HG02623 (cell line): Measurements from ENCODE around the gene KIF4B.
"Not testable (repeated sequence)": the region's sequence is repeated elsewhere in the genome, so short reads cannot be mapped to it uniquely, and the experiment has no call there.

Source experiments
- ATAC-seq: cut with Tn5 transposase; IDR thresholded peaks from one replicate; pipeline ENCODE4 v1.9.1; 2021; ENCODE audit warnings: moderate library complexity; ENCODE audit not compliant: unreplicated experiment

KIF4B gene, protein sequence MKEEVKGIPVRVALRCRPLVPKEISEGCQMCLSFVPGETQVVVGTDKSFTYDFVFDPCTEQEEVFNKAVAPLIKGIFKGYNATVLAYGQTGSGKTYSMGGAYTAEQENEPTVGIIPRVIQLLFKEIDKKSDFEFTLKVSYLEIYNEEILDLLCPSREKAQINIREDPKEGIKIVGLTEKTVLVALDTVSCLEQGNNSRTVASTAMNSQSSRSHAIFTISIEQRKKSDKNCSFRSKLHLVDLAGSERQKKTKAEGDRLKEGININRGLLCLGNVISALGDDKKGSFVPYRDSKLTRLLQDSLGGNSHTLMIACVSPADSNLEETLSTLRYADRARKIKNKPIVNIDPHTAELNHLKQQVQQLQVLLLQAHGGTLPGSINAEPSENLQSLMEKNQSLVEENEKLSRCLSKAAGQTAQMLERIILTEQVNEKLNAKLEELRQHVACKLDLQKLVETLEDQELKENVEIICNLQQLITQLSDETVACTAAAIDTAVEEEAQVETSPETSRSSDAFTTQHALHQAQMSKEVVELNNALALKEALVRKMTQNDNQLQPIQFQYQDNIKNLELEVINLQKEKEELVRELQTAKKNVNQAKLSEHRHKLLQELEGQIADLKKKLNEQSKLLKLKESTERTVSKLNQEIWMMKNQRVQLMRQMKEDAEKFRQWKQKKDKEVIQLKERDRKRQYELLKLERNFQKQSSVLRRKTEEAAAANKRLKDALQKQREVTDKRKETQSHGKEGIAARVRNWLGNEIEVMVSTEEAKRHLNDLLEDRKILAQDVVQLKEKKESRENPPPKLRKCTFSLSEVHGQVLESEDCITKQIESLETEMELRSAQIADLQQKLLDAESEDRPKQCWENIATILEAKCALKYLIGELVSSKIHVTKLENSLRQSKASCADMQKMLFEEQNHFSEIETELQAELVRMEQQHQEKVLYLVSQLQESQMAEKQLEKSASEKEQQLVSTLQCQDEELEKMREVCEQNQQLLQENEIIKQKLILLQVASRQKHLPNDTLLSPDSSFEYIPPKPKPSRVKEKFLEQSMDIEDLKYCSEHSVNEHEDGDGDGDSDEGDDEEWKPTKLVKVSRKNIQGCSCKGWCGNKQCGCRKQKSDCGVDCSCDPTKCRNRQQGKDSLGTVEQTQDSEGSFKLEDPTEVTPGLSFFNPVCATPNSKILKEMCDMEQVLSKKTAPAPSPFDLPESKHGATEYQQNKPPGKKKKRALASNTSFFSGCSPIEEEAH

GRCh38 chr5:155013526-155013925 is at the start of gene KIF4B:
TSS of gene KIF4B (plus strand) at chr5:155013755. CDS start at chr5:155013860, 105 bp downstream.
- no peak for ATAC-seq

GRCh38 chr5:154966081-154966841 is 47.3 kb upstream of the KIF4B start:
- no peak for ATAC-seq

- ATAC-seq: no peak
Observed at GRCh38 chr5:154966874-154967273, 46.7 kb upstream of the KIF4B start.

DNA sequence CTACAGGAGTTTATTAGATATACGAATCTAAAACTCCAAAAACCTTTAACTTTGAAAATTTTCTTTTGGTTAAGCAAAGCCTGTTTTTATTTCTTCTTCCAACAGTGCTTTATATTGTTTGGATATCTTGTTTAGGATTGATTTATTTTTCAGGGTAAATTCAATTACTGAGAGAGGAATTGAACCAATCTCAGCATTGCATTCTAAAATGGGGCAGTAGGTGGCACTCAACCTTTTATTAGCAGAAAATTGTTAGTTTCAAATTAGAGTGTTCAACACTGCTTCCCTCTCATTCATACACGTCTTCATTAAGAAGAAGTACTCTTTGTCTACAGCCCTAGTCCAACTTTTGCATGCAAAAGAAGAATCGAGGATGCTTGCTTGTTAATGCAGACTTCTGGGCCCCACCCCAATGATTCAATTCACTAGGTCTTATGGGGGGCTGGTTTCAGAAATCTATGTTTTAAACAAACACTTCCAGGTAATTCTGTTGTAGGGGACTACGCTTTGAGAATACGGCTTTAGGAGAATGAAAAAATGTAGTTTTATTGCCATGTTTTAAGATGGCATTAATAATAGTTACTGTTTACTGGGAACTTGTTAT is 46.0 kb upstream of the KIF4B start:
- no peak for ATAC-seq

- ATAC-seq: no peak
Observed at GRCh38 chr5:154968953-154969352, 44.6 kb upstream of the KIF4B start.

DNA sequence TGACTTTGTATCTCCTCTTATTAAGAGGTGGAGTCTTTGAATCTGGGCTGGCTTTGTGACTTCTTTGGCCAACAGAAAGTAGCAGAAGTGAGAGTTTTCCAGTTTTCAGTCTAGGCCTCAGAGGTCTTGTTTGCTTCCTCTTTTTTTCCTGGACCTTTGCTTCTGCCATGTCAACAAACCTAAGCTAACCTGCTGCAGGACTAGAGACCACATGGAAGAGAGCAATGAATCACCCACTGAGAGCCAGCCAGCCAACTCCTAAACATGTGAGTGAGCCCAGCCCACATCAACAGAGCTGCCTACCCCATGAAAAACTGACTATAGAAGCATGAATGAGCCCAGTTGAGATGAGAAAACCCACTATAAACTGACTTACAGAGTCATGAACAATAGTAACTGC is 42.8 kb upstream of the KIF4B start:
- no peak for ATAC-seq

- no peak for ATAC-seq
Observed at GRCh38 chr5:154971501-154971900, 42.1 kb upstream of the KIF4B start.

GRCh38 chr5:154972476-154973080 is 41.0 kb upstream of the KIF4B start:
- no peak for ATAC-seq

DNA sequence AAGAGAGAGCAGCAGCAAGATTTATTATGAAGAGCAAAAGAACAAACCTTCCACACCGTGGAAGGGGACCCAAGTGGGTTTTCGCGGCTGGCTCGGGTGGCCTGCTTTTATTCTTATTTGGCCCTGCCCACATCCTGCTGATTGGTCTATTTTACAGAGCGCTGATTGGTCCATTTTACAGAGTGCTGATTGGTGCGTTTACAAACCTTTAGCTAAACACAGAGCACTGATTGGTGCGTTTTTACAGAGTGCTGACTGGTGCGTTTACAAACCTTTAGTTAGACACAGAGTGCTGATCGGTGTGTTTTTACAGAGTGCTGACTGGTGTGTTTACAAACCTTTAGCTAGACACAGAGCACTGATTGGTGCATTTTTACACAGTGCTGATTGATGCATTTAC is 37.5 kb upstream of the KIF4B start:
- ATAC-seq: not testable (repeated sequence)

GRCh38 chr5:154977409-154977808 is 36.1 kb upstream of the KIF4B start:
- no peak for ATAC-seq

DNA sequence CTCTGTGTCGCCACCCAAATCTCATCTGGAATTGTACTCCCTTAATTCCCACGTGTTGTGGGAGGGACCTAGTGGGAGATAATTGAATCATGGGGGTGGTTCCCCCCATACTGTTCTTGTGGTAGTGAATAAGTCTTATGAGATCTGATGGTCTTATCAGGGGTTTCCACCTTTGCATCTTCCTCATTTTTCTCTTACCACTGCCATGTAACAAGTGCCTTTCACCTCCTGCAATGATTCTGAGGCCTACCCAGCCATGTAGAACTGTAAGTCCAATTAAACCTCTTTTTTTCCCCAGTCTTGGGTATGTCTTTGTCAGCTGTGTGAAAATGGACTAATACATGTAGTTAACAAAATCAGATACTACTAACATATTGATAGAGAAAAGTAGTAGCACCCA is 35.3 kb upstream of the KIF4B start:
- not testable (repeated sequence) for ATAC-seq

DNA sequence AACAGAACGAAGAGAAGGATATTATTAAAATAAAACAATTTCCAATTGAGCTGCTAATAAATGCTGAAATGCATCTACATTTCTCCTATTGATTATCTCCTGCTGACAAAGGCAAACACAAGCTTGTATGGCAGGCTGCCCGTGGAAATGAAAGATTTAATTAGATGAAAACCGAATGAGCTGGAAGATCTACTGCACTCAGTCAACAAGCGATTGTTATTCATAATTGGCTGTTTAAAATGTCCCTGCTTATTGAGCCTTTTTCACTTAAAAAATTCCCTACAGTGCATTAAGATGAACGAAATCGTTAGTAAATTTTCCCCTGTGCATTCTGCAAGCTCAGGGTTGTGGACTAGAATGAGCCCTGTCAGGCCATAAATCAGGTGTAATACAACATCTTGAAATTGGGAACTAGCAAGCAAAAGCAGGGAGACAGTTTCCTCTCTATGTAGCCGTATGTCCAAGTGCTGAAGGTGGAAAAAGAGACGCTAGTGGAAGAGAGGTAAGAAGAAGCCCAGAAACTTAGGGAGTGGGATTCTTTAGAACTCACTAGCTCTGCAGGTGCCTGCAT is 28.5 kb upstream of the KIF4B start:
- no peak for ATAC-seq

DNA sequence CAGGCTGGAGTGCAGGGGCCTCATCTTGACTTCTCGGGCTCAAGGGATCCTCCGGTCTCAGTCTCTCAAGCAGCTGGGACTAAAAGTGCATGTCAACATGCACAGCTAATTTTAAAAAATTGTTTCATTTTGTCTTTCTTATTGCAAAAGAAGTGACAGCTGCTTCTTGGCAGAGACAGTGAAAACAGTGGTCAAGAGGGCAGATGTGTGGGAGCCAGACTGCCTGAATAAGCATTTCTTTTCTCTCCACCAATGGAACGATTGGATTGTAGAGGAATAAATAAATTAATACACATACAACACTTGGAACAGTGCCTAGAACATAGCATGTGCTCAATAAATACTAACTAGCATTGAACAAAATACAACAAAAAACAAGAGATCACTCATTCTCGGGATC is 27.4 kb upstream of the KIF4B start:
- ATAC-seq: no peak

- ATAC-seq: no peak
Observed at GRCh38 chr5:154989626-154990025, 23.9 kb upstream of the KIF4B start.

DNA sequence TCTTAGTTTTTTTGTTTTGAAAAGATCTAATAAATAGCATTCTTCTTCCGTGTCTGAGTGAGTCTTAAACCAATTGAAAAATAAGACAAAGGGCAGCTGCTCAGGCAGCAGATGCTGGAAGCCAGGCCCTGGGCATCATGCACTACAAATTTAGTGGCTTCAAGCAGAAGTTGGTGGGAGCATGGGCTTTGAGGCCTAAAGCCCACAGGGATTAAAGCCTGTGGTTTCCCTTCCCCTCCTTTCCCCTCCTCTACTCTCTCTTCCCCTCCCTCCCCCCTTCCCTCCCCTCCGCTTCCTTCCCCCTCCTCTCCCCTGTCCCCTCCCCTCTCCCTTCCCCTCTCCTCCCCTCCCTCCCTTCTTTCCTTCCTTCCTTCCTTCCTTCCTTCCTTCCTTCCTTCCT is 20.1 kb upstream of the KIF4B start:
- ATAC-seq: no peak

- ATAC-seq: no peak
Observed at GRCh38 chr5:154995679-154996078, 17.9 kb upstream of the KIF4B start.

GRCh38 chr5:154997746-154998145 is 15.8 kb upstream of the KIF4B start:
- no peak for ATAC-seq

- no peak for ATAC-seq
Observed at GRCh38 chr5:154999865-155000264, 13.7 kb upstream of the KIF4B start.

- no peak for ATAC-seq
Observed at GRCh38 chr5:155001523-155001922, 12.0 kb upstream of the KIF4B start.
